Measurements from ENCODE around the gene EEF1A1.

GRCh38 chr6:73558624-73559398 lies 38.0 kb upstream of the EEF1A1 start:
- no peak for TF ChIP-seq CTCF (IDR thresholded peaks at IDR 0.05)
- no peak for TF ChIP-seq POLR2A (IDR thresholded peaks at IDR 0.05)
- no peak for TF ChIP-seq EP300 (IDR thresholded peaks at IDR 0.05; ENCODE audit: low read depth)

Measured in transverse colon (tissue), 3 donors.